GM19025 (cell line): ENCODE data around the gene BMP8A.
A peak's percentile ranks its signal among the peaks of the same experiment; 100 is the strongest.
"Not testable (repeated sequence)": the region's sequence is repeated elsewhere in the genome, so short reads cannot be mapped to it uniquely, and the experiment has no call there.

ENCODE experiments used
- ATAC-seq: cut with Tn5 transposase; IDR thresholded peaks from one replicate; pipeline ENCODE4 v1.9.1; 2021; ENCODE audit warnings: mild to moderate bottlenecking, low read depth, moderate library complexity; ENCODE audit not compliant: unreplicated experiment

Gene BMP8A

GRCh38 chr1:39491146-39491921 is at the start of gene BMP8A:
BMP8A (plus strand) TSS chr1:39491636; CDS start chr1:39491992, 356 bp downstream.
- peak; percentile 85 for ATAC-seq

GRCh38 chr1:39441797-39442196 is 49.6 kb upstream of the BMP8A start:
- no peak for ATAC-seq

GRCh38 chr1:39445573-39445972 is 45.9 kb upstream of the BMP8A start:
- no peak for ATAC-seq

- no peak for ATAC-seq
Observed at GRCh38 chr1:39446986-39447567, 44.4 kb upstream of the BMP8A start.

GRCh38 chr1:39450041-39450440 is 41.4 kb upstream of the BMP8A start:
- not testable (repeated sequence) for ATAC-seq

- no peak for ATAC-seq
Observed at GRCh38 chr1:39450956-39451606, 40.4 kb upstream of the BMP8A start.

GRCh38 chr1:39452081-39452480 is 39.4 kb upstream of the BMP8A start:
- ATAC-seq, result no peak

- ATAC-seq, result no peak
Observed at GRCh38 chr1:39452540-39452939, 38.9 kb upstream of the BMP8A start.

GRCh38 chr1:39453603-39454002 is 37.8 kb upstream of the BMP8A start:
- ATAC-seq, result no peak

GRCh38 chr1:39458991-39459390 is 32.4 kb upstream of the BMP8A start:
- no peak for ATAC-seq

GRCh38 chr1:39462074-39462473 is 29.4 kb upstream of the BMP8A start:
- ATAC-seq, result no peak

GRCh38 chr1:39466413-39467107 is 24.9 kb upstream of the BMP8A start:
- no peak for ATAC-seq

- ATAC-seq, result not testable (repeated sequence)
Observed at GRCh38 chr1:39467108-39467720, 24.2 kb upstream of the BMP8A start.

- no peak for ATAC-seq
Observed at GRCh38 chr1:39469150-39469549, 22.3 kb upstream of the BMP8A start.

GRCh38 chr1:39470040-39470439 is 21.4 kb upstream of the BMP8A start:
- ATAC-seq, result no peak

GRCh38 chr1:39472826-39473225 is 18.6 kb upstream of the BMP8A start:
- ATAC-seq, result no peak

- ATAC-seq, result no peak
Observed at GRCh38 chr1:39473324-39473723, 18.1 kb upstream of the BMP8A start.

- no peak for ATAC-seq
Observed at GRCh38 chr1:39474810-39475209, 16.6 kb upstream of the BMP8A start.

GRCh38 chr1:39475551-39475950 is 15.9 kb upstream of the BMP8A start:
- ATAC-seq, result not testable (repeated sequence)

GRCh38 chr1:39478126-39478915 is 13.1 kb upstream of the BMP8A start:
- no peak for ATAC-seq
